GM23338 (cell line): ENCODE data around the gene FAM89B. TPM values are rescaled to one million over a fixed set of nuclear protein-coding genes. Genes with fewer than 3 reads are reported as not detected.

Source experiments
- ATAC-seq: fragments of 200-7000 bp; cut with Tn5 transposase; 3 replicates; pipeline ENCODE4 v1.9.1; 2020
- DNase-seq: peaks from one replicate; pipeline ENCODE4 v3.0.0-alpha.2; 2015; ENCODE audit warnings: low spot score
- H2AFZ ChIP-seq: fragments of 200-600 bp; sonication (generic); 2 replicates; pipeline ENCODE4 v1.8.0; 2016; ENCODE audit warnings: antibody characterized with exemption, mild to moderate bottlenecking, moderate library complexity
- H3F3A ChIP-seq: fragments of 200-600 bp; sonication (generic); replicated peaks from 2 replicates; pipeline ENCODE4 v1.8.0; 2017; ENCODE audit warnings: antibody characterized with exemption, mixed run types, low read depth
- H3K27ac ChIP-seq: fragments of 200-600 bp; sonication (generic); 2 replicates; pipeline ENCODE4 v1.6.1; 2016; ENCODE audit warnings: low read depth
- H3K27me3 ChIP-seq: fragments of 200-600 bp; sonication (generic); 2 replicates; pipeline ENCODE4 v1.8.0; 2016; ENCODE audit warnings: mild to moderate bottlenecking, mixed run types, moderate library complexity; ENCODE audit not compliant: insufficient read depth
- H3K36me3 ChIP-seq: fragments of 200-600 bp; sonication (generic); 2 replicates; pipeline ENCODE4 v1.8.0; 2016; ENCODE audit warnings: mild to moderate bottlenecking; ENCODE audit not compliant: insufficient read depth
- H3K4me1 ChIP-seq: fragments of 200-600 bp; sonication (generic); 2 replicates; pipeline ENCODE4 v1.8.0; 2016; ENCODE audit warnings: mild to moderate bottlenecking, moderate library complexity; ENCODE audit not compliant: insufficient read depth
- H3K4me2 ChIP-seq: fragments of 200-600 bp; sonication (generic); 2 replicates; pipeline ENCODE4 v1.7.1; 2017; ENCODE audit warnings: mixed run types
- H3K4me3 ChIP-seq: fragments of 200-600 bp; sonication (generic); 2 replicates; pipeline ENCODE4 v1.6.1; 2016; ENCODE audit warnings: mixed run types
- H3K79me2 ChIP-seq: fragments of 200-600 bp; sonication (generic); replicated peaks from 2 replicates; pipeline ENCODE4 v1.8.0; 2017; ENCODE audit warnings: mild to moderate bottlenecking; ENCODE audit not compliant: insufficient read depth
- H3K9me2 ChIP-seq: fragments of 200-600 bp; sonication (generic); 2 replicates; pipeline ENCODE4 v1.8.0; 2017; ENCODE audit not compliant: insufficient read depth
- H4K20me1 ChIP-seq: fragments of 200-600 bp; sonication (generic); replicated peaks from 2 replicates; pipeline ENCODE4 v1.8.0; 2017; ENCODE audit warnings: mild to moderate bottlenecking; ENCODE audit not compliant: insufficient read depth
- H3K27ac Mint-ChIP-seq: 2 replicates; pipeline ENCODE4 v1.8.0; 2020; ENCODE audit warnings: inconsistent platforms, mild to moderate bottlenecking, moderate library complexity, mixed read lengths
- H3K27me3 Mint-ChIP-seq: 3 replicates; pipeline ENCODE4 v1.8.0; 2022; ENCODE audit warnings: low read depth, mild to moderate bottlenecking, moderate library complexity, mixed read lengths, inconsistent platforms; ENCODE audit not compliant: insufficient read depth, poor library complexity
- H3K36me3 Mint-ChIP-seq: 3 replicates; pipeline ENCODE4 v1.8.0; 2021; ENCODE audit warnings: low read depth, mild to moderate bottlenecking, inconsistent platforms, moderate library complexity, mixed read lengths
- H3K4me1 Mint-ChIP-seq: 3 replicates; pipeline ENCODE4 v1.8.0; 2020; ENCODE audit warnings: mild to moderate bottlenecking, inconsistent platforms, mixed read lengths
- H3K4me3 Mint-ChIP-seq: 3 replicates; pipeline ENCODE4 v1.8.0; 2021; ENCODE audit warnings: moderate library complexity, mild to moderate bottlenecking, inconsistent platforms, mixed read lengths
- H3K9me3 Mint-ChIP-seq: 3 replicates; pipeline ENCODE4 v1.8.0; 2020; ENCODE audit warnings: moderate library complexity, mild to moderate bottlenecking, inconsistent platforms, mixed read lengths
- CREB1 ChIP-seq: fragments of 250-450 bp; sonication (Bioruptor Pico); IDR thresholded peaks from 2 replicates; pipeline ENCODE4 v1.5.0; 2020; ENCODE audit warnings: low read depth, mild to moderate bottlenecking, moderate library complexity
- CTCF ChIP-seq, 2 experiments: fragments of 200-600 bp in 1 of 2; sonication (generic) in 1 of 2; conservative IDR thresholded peaks; 2 replicates each; pipeline versions ENCODE4 v1.5.1 to v1.6.1; 2016 to 2017; ENCODE audit warnings: antibody characterized with exemption in 2 of 2, low read depth in 2 of 2, mild to moderate bottlenecking in 2 of 2, moderate library complexity in 1 of 2
- ETS1 ChIP-seq: IDR thresholded peaks from 2 replicates; pipeline ENCODE4 v1.6.1; 2016; ENCODE audit warnings: antibody characterized with exemption
- EZH2 ChIP-seq: fragments of 200-600 bp; sonication (generic); IDR thresholded peaks from one replicate; pipeline ENCODE4 v1.8.0; 2017; ENCODE audit warnings: antibody characterized with exemption, mild to moderate bottlenecking, low read depth; ENCODE audit not compliant: unreplicated experiment
- EZH2phosphoT487 ChIP-seq: fragments of 200-600 bp; sonication (generic); IDR thresholded peaks from one replicate; pipeline ENCODE4 v1.8.1; 2018; ENCODE audit warnings: antibody characterized with exemption; ENCODE audit not compliant: unreplicated experiment
- JUNB ChIP-seq: IDR thresholded peaks from one replicate; pipeline ENCODE4 v1.6.1; 2016; ENCODE audit warnings: antibody characterized with exemption; ENCODE audit not compliant: unreplicated experiment
- NANOG ChIP-seq: IDR thresholded peaks from 2 replicates; pipeline ENCODE4 v1.6.1; 2016; ENCODE audit warnings: antibody characterized with exemption, borderline replicate concordance
- POLR2AphosphoS5 ChIP-seq: IDR thresholded peaks from 2 replicates; pipeline ENCODE4 v1.6.1; 2016; ENCODE audit warnings: antibody characterized with exemption, low read depth
- REST ChIP-seq: IDR thresholded peaks from one replicate; pipeline ENCODE4 v1.6.1; 2018; ENCODE audit warnings: antibody characterized with exemption; ENCODE audit not compliant: unreplicated experiment
- STAT1 ChIP-seq: IDR thresholded peaks from one replicate; pipeline ENCODE4 v1.6.1; 2016; ENCODE audit warnings: antibody characterized with exemption; ENCODE audit not compliant: unreplicated experiment
- ZNF114 ChIP-seq: fragments of 250-450 bp; sonication (Bioruptor Pico); IDR thresholded peaks from 2 replicates; pipeline ENCODE4 v1.5.0; 2020; ENCODE audit warnings: mild to moderate bottlenecking, moderate library complexity
- ZNF331 ChIP-seq: fragments of 250-450 bp; sonication (Bioruptor Pico); IDR thresholded peaks from 2 replicates; pipeline ENCODE4 v1.5.0; 2020; ENCODE audit warnings: low read depth, mild to moderate bottlenecking, moderate library complexity
- ZNF462 ChIP-seq: fragments of 250-450 bp; sonication (Bioruptor Pico); IDR thresholded peaks from 2 replicates; pipeline ENCODE4 v1.5.0; 2020; ENCODE audit warnings: mild to moderate bottlenecking, moderate library complexity
- polyA plus RNA-seq: library from polyadenylated mRNA; unstranded; fragments of >200 nt; fragmentation: Nextera tagmentation; extraction: Ambion mirVana; gene quantifications from 2 replicates; pipeline ENCODE4 v1.2.1, GENCODE V29; 2016
- total RNA-seq: library from RNA; depleted of rRNA; stranded (reverse); fragments of >200 nt; shearing (Covaris generic); gene quantifications from 2 replicates; pipeline ENCODE4 v1.2.3, GENCODE V29; 2014

Gene FAM89B
- total and polyA plus RNA-seq, 2 experiments from 2014 or later: 13.0 to 18.2 TPM

- no peaks in the 10 kb centered on the region; the same call in 1 of the 2 replicates for H3F3A ChIP-seq
- peaks cover 9% of the 10 kb centered on the region for H3K79me2 ChIP-seq
- peaks cover 40% of the 10 kb centered on the region for H3K36me3 Mint-ChIP-seq
- no peak overlapping the region for H3K4me2 ChIP-seq
- no peaks in the 10 kb centered on the region for H3K9me2 ChIP-seq
- peaks cover 12% of the 10 kb centered on the region for H3K27me3 Mint-ChIP-seq
- no peak for TF ChIP-seq REST
- TF ChIP-seq CTCF (conservative IDR thresholded peaks at IDR 0.05; ENCODE audit: low read depth in 2 of 2): no peak
- TF ChIP-seq ZNF331: no peak
- TF ChIP-seq POLR2AphosphoS5: no peak
- TF ChIP-seq CREB1 (CRISPR knock-in tag): no peak
- TF ChIP-seq NANOG: no peak
- no peak for TF ChIP-seq ZNF114 (CRISPR knock-in tag)
- TF ChIP-seq EZH2: no peak
- no peak for TF ChIP-seq EZH2phosphoT487
- TF ChIP-seq STAT1: no peak
- TF ChIP-seq ETS1: no peak
- TF ChIP-seq ZNF462 (CRISPR knock-in tag): no peak
- no peak for TF ChIP-seq JUNB
- no peak overlapping the region for H3K27ac ChIP-seq
- no peak overlapping the region for H3K27ac Mint-ChIP-seq
- no peaks in the 10 kb centered on the region for H3K4me1 ChIP-seq
- peaks cover 7% of the 10 kb centered on the region for H3K36me3 ChIP-seq
- H4K20me1 ChIP-seq: peaks cover 6% of the 10 kb centered on the region; the same call in 1 of the 2 replicates
- no peaks in the 10 kb centered on the region for H3K9me3 Mint-ChIP-seq
- H2AFZ ChIP-seq: no peak overlapping the region
- DNase-seq (no peak), ATAC-seq (no peak)
- no peak overlapping the region for H3K4me3 Mint-ChIP-seq
- H3K4me1 Mint-ChIP-seq: peaks cover under 1% of the 10 kb centered on the region; the same call in 1 of the 3 replicates
- no peak overlapping the region for H3K4me3 ChIP-seq
- no peaks in the 10 kb centered on the region for H3K27me3 ChIP-seq
Observed at GRCh38 chr11:65622011-65622410, 49.7 kb downstream of the FAM89B start.
